ENCODE results near the gene FOXJ3.

FOXJ3 gene

GRCh38 chr1:42333662-42334239 is 1.3 kb downstream of the FOXJ3 start:
- FAIRE-seq: no peak

GRCh38 chr1:42332877-42333276 is 2.2 kb downstream of the FOXJ3 start:
- no peak for FAIRE-seq

- FAIRE-seq: no peak
These were observed 4.8 kb downstream of the FOXJ3 start for GRCh38 chr1:42330215-42330614.

- FAIRE-seq: no peak
These were observed 6.0 kb downstream of the FOXJ3 start for GRCh38 chr1:42328916-42329496.

GRCh38 chr1:42328047-42328625 is 6.9 kb downstream of the FOXJ3 start:
- no peak for FAIRE-seq

GRCh38 chr1:42325014-42325402 is 10.0 kb downstream of the FOXJ3 start:
- FAIRE-seq: no peak

DNA sequence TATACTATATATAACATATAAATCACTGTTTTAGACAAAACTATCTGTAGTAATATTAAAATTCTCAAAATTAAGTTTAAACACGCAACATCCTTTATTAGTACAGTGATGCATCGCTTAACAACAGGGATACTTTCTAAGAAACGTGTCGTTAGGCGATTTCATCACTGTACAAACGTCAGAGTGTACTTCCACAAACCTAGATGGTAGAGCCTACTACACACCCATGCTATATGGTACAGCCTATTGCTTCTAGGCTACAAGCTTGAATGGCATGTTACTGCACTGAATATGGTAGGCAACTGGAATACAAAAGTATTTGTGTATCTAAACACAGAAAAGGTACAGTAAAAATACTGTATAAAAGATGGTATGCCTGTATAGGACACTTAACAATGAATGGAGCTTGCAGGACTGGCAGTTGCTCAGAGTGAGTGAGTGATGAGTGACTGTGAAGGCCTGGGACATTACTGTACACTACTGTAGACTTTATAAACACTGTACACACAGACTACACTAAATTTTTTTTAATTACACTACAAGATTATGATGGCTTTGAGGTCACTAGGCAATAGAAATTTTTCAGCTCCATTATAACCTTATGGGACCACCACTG is 10.5 kb downstream of the FOXJ3 start:
- no peak for FAIRE-seq

GRCh38 chr1:42323551-42323950 is 11.5 kb downstream of the FOXJ3 start:
- FAIRE-seq: no peak

DNA sequence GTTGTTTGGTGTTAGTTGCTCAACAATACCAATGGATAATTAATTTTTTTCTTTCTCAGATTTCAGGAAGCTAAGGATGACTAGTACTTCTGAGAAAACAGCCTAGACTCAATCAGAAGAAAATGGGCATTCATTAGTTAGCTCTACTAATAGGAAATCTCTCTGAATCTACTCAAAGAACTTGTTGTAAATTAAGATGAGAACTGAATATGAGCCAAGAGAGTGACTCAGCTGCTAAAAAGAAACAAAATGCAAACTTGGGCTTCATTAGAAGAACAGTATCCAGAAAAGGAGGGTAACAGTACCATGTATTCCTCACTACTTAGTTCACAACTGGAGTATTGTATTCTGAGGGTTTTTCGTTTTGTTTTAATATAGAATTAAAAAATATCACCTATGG is 12.5 kb downstream of the FOXJ3 start:
- no peak for FAIRE-seq

GRCh38 chr1:42321731-42322130 is 13.3 kb downstream of the FOXJ3 start:
- FAIRE-seq: no peak

GRCh38 chr1:42320708-42321107 is 14.3 kb downstream of the FOXJ3 start:
- FAIRE-seq: no peak

DNA sequence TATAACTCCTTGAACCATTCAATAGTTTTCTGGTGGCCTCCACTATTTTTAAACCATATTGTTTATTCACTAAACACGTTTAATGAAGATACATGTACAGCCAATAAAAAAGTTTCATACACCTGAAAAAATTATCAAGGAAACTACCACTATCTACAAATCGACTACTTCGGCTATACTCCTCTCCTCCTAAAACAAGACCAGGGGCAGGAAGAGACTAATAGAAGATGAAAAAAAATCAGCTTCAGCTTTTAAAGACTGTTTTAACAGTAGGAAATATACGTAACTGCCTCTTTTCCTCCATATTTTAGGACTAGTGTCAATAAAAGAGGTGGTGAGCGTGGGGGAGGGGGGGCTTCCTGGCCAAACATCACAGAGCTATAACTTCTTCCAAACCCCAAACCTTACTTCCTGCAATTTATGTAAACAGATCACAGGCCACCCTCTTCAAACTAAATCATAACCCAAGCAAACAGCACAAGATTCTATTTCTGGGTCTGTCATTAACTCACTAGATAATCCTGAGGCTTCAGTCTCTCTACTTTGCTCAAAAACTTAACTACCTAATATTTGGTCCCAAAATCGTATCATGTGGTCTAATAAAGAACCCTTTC is 15.1 kb downstream of the FOXJ3 start:
- no peak for FAIRE-seq

- no peak for FAIRE-seq
These were observed 15.7 kb downstream of the FOXJ3 start for GRCh38 chr1:42319128-42319851.

DNA sequence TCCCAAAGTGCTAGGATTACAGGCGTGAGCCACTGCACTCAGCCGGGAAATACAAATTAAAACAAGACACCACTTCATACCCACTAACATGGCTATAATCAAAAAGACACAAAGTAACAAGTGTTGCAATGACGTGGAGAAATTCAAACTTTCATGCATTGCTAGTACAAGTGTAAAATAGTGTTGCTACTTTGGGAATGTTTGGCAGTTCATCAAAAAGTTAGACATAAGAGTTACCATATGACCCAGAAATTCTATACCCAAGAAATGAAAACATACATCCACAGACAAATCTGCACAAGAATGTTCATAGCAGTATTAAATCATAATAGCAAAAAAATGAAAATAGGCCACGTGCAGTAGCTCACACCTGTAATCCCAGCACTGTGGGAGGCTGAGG is 16.4 kb downstream of the FOXJ3 start:
- no peak for FAIRE-seq

DNA sequence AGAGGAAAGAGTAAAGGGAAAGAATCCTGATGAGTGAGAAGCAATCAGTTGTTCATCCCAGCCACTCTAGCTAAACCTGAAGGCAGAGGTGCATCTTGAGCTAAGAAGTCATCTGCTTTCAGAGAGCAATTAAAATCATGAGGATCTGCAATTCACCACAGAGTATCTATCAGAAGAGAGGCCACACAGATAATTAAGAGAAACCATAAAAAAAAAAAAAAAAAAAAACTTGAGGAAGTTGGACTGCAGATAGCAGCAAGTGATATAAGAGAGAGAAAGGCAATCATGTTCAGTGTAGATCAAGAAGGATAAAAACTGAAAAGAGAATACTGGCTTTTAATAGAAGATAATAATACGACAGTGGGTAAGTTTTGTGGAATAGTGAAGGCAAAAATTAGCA is 17.7 kb downstream of the FOXJ3 start:
- FAIRE-seq: no peak

DNA sequence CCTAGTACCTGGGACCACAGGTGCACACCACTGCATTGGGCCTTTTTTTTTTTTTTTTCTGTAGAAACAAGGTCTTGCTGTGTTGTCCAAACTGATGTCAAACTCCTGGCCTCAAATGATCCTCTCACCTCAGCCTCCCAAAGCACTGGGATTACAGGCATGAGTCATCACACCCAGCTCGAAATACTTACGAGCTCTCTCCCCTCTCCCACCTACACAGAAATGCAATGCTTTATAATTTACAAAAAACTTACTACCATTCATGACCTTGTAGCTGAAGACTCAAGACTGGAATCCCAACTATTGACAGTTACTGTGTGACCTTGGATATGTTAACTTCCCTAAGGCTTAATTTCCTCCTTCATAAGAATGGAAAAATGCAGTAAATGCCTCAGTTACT is 18.7 kb downstream of the FOXJ3 start:
- no peak for FAIRE-seq

DNA sequence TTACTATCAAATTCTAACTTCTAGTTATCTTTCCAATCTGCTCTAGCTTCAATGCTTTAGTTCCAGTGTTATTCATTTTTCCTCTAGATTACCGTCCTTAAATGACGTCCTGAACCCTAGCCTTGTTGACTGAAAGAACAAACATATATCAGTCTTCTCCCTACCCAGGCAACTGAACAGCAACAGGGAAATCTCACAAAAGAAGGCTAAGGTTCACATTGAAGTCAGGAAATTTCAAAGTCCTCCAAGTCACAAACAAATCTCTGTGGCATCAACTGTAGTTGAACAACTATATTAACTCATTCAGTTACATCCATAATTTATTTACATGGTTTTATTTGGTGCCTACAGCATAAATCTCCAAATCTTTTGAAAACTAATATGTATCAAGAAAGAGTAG is 19.5 kb downstream of the FOXJ3 start:
- no peak for FAIRE-seq

- no peak for FAIRE-seq
These were observed 21.1 kb downstream of the FOXJ3 start for GRCh38 chr1:42313970-42314369.

GRCh38 chr1:42312576-42313212 is 22.3 kb downstream of the FOXJ3 start:
- FAIRE-seq: no peak

DNA sequence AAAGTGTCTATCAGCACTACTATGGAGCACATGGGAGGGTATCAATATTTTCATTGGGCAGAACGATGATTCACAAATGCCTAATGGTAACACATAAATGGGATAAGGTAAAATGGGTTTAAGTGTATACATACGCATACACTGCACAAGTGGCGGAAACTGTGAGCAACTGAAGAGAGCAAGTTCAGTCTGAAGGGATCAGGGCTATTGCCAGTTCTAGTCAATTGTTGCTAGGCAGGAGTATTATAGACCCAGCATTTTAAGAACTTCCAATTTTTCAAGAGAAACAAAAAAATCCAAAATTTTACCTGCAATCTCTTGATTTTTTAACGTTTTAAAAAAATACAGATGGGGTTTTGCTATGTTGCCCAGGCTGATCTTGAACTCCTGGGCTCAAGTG is 23.1 kb downstream of the FOXJ3 start:
- no peak for FAIRE-seq

- no peak for FAIRE-seq
These were observed 23.9 kb downstream of the FOXJ3 start for GRCh38 chr1:42311138-42311537.

GRCh38 chr1:42306977-42307376 is 28.1 kb downstream of the FOXJ3 start:
- no peak for FAIRE-seq

GRCh38 chr1:42305639-42306038 is 29.4 kb downstream of the FOXJ3 start:
- FAIRE-seq: no peak

All from A204.1 (cell line).